Measurements from ENCODE around the gene CCR5. TPM values are rescaled to one million over a fixed set of nuclear protein-coding genes. Genes with fewer than 3 reads are reported as not detected.

The CCR5 gene
- total and polyA plus RNA-seq, 2 of the 8 experiments (the other 6 are each of a cell fraction or from before 2014, with no cell fraction given), result not detected

GRCh38 chr3:46400000-46400734, 29.4 kb downstream of the CCR5 start:
- Histone ChIP-seq H2BK120ac (replicated peaks; ENCODE audit: low read depth, low read length) (no peak overlapping the region), H3K23ac (ENCODE audit: insufficient read length) (no peak overlapping the region), H3K9ac (replicated peaks in 1 of 4; ENCODE audit: extremely low read depth in 1 of 4, low read depth in 3 of 4, low read length in 3 of 4) (no peak overlapping the region), H3K36me3 (ENCODE audit: control insufficient read depth in 2 of 4, insufficient read depth in 4 of 4, low read length in 3 of 4) (no peaks in the 10 kb centered on the region), H4K5ac (ENCODE audit: insufficient read length, low read depth, low read length) (no peak overlapping the region), H2BK20ac (ENCODE audit: low read length) (no peak overlapping the region), H2AK5ac (ENCODE audit: low read depth, low read length) (no peak overlapping the region), H4K91ac (replicated peaks; ENCODE audit: insufficient read length, low read length) (no peak overlapping the region), H3K27me3 (replicated peaks in 1 of 4; ENCODE audit: control insufficient read depth in 3 of 4, extremely low read depth in 1 of 4, insufficient read depth in 3 of 4, low read length in 3 of 4) (no peaks in the 10 kb centered on the region), H3K4ac (replicated peaks; ENCODE audit: insufficient read length, low read depth, low read length) (no peak overlapping the region), H2BK5ac (ENCODE audit: low read depth, low read length) (no peak overlapping the region), H3K4me2 (ENCODE audit: insufficient read depth in 1 of 2, low read depth in 2 of 2, low read length in 2 of 2) (no peak overlapping the region), H3K4me3 (ENCODE audit: extremely low read depth in 1 of 4, insufficient read depth in 2 of 4, low read depth in 3 of 4, low read length in 4 of 4) (no peak overlapping the region), H3K79me1 (ENCODE audit: low read depth, low read length) (no peaks in the 10 kb centered on the region), H3K79me2 (ENCODE audit: control insufficient read depth in 1 of 2, insufficient read depth in 2 of 2, low read length in 2 of 2) (no peaks in the 10 kb centered on the region), H3K18ac (ENCODE audit: extremely low read depth, low read length) (no peak overlapping the region), H3K14ac (ENCODE audit: insufficient read length) (no peak overlapping the region), H4K8ac (ENCODE audit: extremely low read depth, insufficient read depth, low read length) (no peak overlapping the region), H2BK15ac (ENCODE audit: low read length) (no peak overlapping the region), H3K4me1 (replicated peaks in 1 of 4; ENCODE audit: control insufficient read depth in 3 of 4, insufficient read depth in 4 of 4, low read length in 3 of 4) (0 out of 7 replicates have a peak, but pooled peaks cover 0 to 2% (median 0%) of the 10 kb centered on the region in 4 experiments), H2AFZ (ENCODE audit: low read length) (no peak overlapping the region), H4K20me1 (replicated peaks in 1 of 2; ENCODE audit: control insufficient read depth in 1 of 2, insufficient read depth in 2 of 2, low read length in 2 of 2) (no peaks in the 10 kb centered on the region), H3K9me3 (ENCODE audit: insufficient read depth in 2 of 2, low read depth in 1 of 2, low read length in 1 of 2) (no peaks in the 10 kb centered on the region), H3K56ac (replicated peaks; ENCODE audit: insufficient read length, low read depth, low read length) (no peak overlapping the region), H2BK12ac (ENCODE audit: low read depth, low read length) (no peak overlapping the region), H3K23me2 (ENCODE audit: low read depth, low read length) (no peaks in the 10 kb centered on the region), H3K27ac (ENCODE audit: low read depth, low read length) (no peak overlapping the region)
- TF ChIP-seq MAFK (IDR thresholded peaks at IDR 0.05; ENCODE audit: low read depth, low read length) (no peak), NANOG (IDR thresholded peaks at IDR 0.05; ENCODE audit: insufficient read depth, low read depth, low read length, poor library complexity, severe bottlenecking) (no peak), NRF1 (IDR thresholded peaks at IDR 0.05; ENCODE audit: low read depth, low read length) (no peak)
- FAIRE-seq (no peak), DNase-seq (ENCODE audit: low read depth in 1 of 2, low spot score in 2 of 2) (no peak)
- POLR2A ChIA-PET (ENCODE audit: partially characterized antibody), result no interaction called here
- CTCF ChIA-PET (ENCODE audit: partially characterized antibody), result interaction anchor here (0.6 to 3.8 kb wide), 8 partner anchors 10 to 258 kb away, joined by 3 to 16 read pairs (median 3); no protein-coding TSS in a partner anchor
- WGBS, 2 experiments (ENCODE audit: extremely low coverage in 1 of 2, insufficient coverage in 1 of 2, insufficient read length in 1 of 2, insufficient replicate concordance in 2 of 2, low coverage in 1 of 2, low lambda C conversion rate in 2 of 2, missing lambda C conversion rate in 1 of 2), result 89% methylated on average over 8 of the region's 8 CpGs; no CpG with 5 or more reads in 1 of the 2 experiments
